ENCODE measurements around the gene UBXN4. TPM values are rescaled to one million over a fixed set of nuclear protein-coding genes. Genes with fewer than 3 reads are reported as not detected.
"Not testable (repeated sequence)": the region's sequence is repeated elsewhere in the genome, so short reads cannot be mapped to it uniquely, and the experiment has no call there.

The UBXN4 gene
- total RNA-seq, 2 donors from 2014 or later = 128 to 138 TPM

DNA sequence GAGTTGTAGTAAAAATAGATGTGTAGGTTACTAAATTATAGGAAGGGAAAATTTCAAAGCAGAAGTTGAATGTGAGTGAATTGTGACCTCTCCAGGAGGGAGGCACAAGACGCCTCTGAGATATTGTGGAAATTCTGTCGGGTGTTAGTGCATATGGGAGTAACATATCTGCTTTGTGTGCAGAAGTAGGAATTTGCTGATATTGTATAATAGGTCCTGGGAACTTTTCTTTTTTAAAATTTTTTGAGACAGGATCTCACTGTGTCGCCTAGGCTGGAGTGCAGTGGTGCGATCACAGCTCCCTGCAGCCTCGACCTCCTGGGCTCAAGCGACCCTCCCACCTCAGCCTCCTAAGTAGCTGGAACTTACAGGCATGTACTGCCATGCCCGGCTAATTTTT, 34.7 kb downstream of the UBXN4 start:
- no peak for ATAC-seq
- H3K9me3 ChIP-seq (ENCODE audit: control insufficient read depth, low read length, poor library complexity, severe bottlenecking) = no peaks in the 10 kb centered on the region
- peaks cover 4% of the 10 kb centered on the region for H3K36me3 Mint-ChIP-seq (ENCODE audit: low read depth)
- H3K27me3 Mint-ChIP-seq = no peaks in the 10 kb centered on the region
- no peak for DNase-seq
- no peak overlapping the region for H3K4me3 Mint-ChIP-seq
- H3K4me1 Mint-ChIP-seq = no peaks in the 10 kb centered on the region
- H3K27ac Mint-ChIP-seq = peak overlapping the region; percentile 57

DNA sequence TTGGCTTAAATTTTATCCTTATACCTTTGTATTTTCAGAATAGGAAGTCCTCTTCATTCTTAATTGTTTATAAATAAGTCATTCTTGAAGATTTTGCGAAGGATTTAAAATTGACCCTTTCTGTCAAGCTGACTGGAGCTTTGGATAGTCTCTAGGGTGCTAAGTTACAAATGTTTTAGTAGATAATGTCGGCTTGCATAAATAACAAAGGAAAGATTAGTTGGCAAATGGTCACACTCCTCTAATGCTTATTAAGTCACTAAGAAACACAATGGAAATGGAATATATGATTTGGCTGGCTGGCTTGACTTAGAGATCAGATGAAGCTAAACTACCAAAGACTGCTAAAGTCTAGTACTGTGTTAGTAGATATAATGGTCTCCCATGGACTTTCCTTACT, 40.6 kb downstream of the UBXN4 start:
- no peaks in the 10 kb centered on the region for H3K9me3 ChIP-seq (ENCODE audit: control insufficient read depth, low read length, poor library complexity, severe bottlenecking)
- no peak for DNase-seq
- Mint-ChIP-seq H3K27me3 (no peaks in the 10 kb centered on the region), H3K27ac (no peak overlapping the region), H3K4me3 (no peak overlapping the region), H3K4me1 (no peaks in the 10 kb centered on the region), H3K36me3 (ENCODE audit: low read depth) (peaks cover 13% of the 10 kb centered on the region)
- no peak for ATAC-seq

DNA sequence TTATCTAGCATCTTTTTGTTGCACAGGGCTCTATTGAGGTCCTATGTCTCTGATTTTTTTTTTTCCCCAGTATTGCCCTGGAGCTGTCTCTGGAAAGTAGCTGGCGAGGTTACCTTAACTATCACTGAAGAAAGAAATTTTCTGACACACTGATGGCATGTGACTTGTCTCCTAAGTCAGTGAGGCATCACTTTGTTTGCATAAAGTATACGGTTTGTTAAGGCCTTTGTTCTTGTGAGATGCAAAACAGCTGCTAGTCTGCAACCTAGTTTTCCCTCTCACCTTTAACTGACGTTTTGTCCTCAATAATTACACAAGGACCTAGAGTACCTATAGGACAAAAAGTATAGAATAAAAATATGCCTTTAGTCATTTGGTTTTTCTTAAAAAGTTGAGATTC, 41.8 kb downstream of the UBXN4 start:
- H3K9me3 ChIP-seq (ENCODE audit: control insufficient read depth, low read length, poor library complexity, severe bottlenecking) = no peaks in the 10 kb centered on the region
- H3K4me3 Mint-ChIP-seq = no peak overlapping the region
- H3K36me3 Mint-ChIP-seq (ENCODE audit: low read depth) = peaks cover 9% of the 10 kb centered on the region
- DNase-seq = no peak
- ATAC-seq = no peak
- no peaks in the 10 kb centered on the region for H3K27me3 Mint-ChIP-seq
- no peaks in the 10 kb centered on the region for H3K4me1 Mint-ChIP-seq
- H3K27ac Mint-ChIP-seq = no peak overlapping the region

DNA sequence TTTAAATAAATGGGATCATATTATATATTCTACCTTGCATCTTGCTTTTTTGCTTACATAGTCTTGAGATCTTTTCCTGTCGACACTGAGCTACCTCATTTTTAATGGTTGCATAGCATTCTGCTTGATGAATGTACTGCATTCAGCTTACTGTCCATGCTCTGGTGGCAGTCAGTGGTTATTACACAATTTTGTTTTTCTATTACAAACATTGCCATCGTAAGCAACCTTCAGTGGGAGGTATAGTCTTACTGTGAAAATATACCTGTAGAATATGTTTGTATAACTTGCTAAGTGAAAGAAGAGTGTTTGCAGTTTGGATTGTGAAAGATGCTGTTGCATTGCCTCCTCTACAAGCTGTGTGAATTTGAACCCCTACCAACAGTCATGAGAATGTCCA, 43.4 kb downstream of the UBXN4 start:
- Mint-ChIP-seq H3K27me3 (no peaks in the 10 kb centered on the region), H3K4me3 (no peak overlapping the region), H3K36me3 (ENCODE audit: low read depth) (peaks cover 9% of the 10 kb centered on the region), H3K4me1 (no peaks in the 10 kb centered on the region), H3K27ac (no peak overlapping the region)
- H3K9me3 ChIP-seq (ENCODE audit: control insufficient read depth, low read length, poor library complexity, severe bottlenecking) = no peaks in the 10 kb centered on the region
- DNase-seq = no peak
- peak; percentile 42 for ATAC-seq

DNA sequence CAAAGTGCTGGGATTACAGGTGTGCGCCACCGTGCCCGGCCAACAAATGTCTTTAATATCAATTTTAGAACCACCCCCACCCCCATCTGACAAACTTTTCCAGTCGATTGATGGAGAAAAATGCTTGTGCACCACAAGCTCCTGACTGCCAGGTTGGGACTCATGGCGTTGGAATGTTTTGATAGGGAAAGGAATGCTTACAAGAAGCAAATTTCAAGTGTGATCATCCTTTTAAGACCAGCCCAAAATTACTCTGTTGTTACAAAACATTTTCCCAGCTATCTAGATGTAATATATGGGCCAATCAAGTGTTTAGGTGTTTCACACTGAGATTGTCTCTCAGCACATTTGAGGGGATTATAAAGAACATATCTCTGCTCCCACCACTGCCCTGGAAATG, 45.2 kb downstream of the UBXN4 start:
- H3K4me1 Mint-ChIP-seq = no peaks in the 10 kb centered on the region
- H3K27ac Mint-ChIP-seq = peak overlapping the region; percentile 37
- peaks cover 9% of the 10 kb centered on the region for H3K36me3 Mint-ChIP-seq (ENCODE audit: low read depth)
- H3K9me3 ChIP-seq (ENCODE audit: control insufficient read depth, low read length, poor library complexity, severe bottlenecking) = no peaks in the 10 kb centered on the region
- DNase-seq (no peak), ATAC-seq (no peak)
- H3K4me3 Mint-ChIP-seq = no peak overlapping the region
- H3K27me3 Mint-ChIP-seq = no peaks in the 10 kb centered on the region

DNA sequence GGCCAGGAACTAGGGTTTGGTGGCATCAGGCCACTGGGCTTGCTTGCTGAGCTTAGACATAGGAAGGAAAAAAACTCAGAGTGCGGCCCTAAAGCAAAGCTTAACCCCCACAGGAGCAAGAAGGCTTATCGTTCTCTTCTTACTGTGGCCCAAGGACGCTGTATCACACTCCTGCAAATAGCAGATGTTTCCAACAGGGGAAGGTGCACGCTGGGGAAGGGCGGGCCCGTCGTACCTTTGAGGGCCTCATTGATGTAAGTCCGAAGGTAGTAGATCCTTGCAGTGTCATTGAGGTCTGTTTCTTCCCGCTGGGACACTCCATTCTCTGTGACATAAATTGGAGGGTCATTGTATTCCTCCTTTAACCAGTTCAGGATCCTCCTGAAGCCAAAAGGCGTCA, 48.8 kb downstream of the UBXN4 start:
- Mint-ChIP-seq H3K4me1 (peaks cover 7% of the 10 kb centered on the region), H3K4me3 (no peak overlapping the region), H3K36me3 (ENCODE audit: low read depth) (peaks cover 2% of the 10 kb centered on the region), H3K27ac (no peak overlapping the region), H3K27me3 (no peaks in the 10 kb centered on the region)
- H3K9me3 ChIP-seq (ENCODE audit: control insufficient read depth, low read length, poor library complexity, severe bottlenecking) = no peaks in the 10 kb centered on the region
- no peak for DNase-seq
- ATAC-seq = no peak

DNA sequence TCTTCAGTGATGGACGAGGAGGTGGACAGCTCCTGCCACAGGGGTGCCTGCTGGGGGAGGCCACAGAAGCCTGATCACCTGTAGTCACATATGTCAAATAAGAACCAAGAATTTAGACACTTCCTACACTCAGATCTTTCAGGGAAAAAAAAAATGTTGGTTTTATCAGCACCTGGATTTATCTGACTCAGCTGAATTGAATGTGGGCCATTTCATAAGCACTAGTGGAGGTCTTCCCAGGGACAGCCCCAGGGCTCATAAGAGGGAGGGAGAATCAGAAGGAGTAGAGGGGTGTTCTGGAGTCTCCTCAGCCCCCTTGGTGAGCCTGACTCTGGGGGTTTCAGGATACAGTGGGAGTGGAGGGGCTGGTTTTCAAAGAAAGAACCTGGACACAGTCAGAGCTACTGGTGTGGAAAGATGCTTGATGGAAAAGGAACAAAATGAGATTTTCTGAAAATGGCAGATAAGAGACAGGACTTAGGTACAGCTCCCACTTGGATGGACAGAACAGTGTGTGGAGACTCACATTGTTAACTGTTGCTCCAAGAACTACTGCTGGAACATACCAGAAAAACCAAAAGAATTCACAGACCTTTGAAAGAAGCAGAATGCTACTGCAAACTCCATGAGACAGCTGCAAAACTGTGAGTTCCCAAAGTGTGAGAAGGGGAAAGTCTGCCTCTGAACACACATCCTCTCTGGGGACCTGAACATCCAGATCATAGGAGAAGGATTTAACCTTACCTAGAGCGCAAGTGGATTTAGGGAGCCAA, 49.9 kb downstream of the UBXN4 start:
- H3K27ac Mint-ChIP-seq = no peak overlapping the region
- peak overlapping the region; percentile 8 for H3K4me3 Mint-ChIP-seq
- no peaks in the 10 kb centered on the region for H3K27me3 Mint-ChIP-seq
- no peak for ATAC-seq
- no peaks in the 10 kb centered on the region for H3K9me3 ChIP-seq (ENCODE audit: control insufficient read depth, low read length, poor library complexity, severe bottlenecking)
- H3K36me3 Mint-ChIP-seq (ENCODE audit: low read depth) = peaks cover 2% of the 10 kb centered on the region
- DNase-seq = no peak
- peaks cover 7% of the 10 kb centered on the region for H3K4me1 Mint-ChIP-seq

DNA sequence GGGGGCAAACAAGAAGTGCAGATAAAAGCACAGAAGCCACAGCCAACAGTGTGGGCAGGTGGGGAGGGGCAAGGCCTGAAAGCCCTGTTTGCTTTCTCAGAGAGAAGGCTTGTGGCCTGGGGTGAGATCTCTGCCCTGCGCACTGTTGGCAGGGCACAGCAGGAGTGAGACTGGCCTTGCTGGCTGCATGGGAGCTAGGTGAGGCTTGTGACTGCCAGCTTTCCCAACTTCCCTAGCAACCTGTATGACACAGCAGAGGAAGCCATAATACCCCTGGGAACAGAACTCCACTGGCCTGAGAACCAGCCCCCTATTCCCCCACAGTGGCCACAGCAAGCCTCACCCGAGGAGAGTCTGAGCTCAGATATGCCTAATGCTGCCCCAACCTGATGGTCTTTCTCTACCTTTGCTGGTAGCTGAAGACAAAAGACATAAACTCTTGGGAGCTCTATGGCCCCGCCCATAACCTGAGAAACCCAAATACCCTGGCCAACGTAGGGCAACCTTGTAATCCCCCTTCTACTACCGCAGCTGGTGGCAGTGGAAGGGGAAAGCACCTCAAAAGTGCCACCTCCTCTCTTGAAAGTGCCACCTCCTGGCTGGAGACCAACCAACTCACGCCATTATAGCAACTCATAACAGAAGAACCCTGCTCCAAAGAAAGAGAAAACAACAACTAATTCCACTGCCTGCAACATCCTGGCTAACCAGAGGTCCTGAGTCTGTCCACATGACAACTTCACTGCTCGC, 50.9 kb downstream of the UBXN4 start:
- H3K27me3 Mint-ChIP-seq = no peaks in the 10 kb centered on the region
- H3K9me3 ChIP-seq (ENCODE audit: control insufficient read depth, low read length, poor library complexity, severe bottlenecking) = no peaks in the 10 kb centered on the region
- H3K36me3 Mint-ChIP-seq (ENCODE audit: low read depth) = no peaks in the 10 kb centered on the region
- ATAC-seq = peak; percentile 50
- H3K4me1 Mint-ChIP-seq = peaks cover 11% of the 10 kb centered on the region
- DNase-seq = no peak
- no peak overlapping the region for H3K27ac Mint-ChIP-seq
- H3K4me3 Mint-ChIP-seq = no peak overlapping the region

DNA sequence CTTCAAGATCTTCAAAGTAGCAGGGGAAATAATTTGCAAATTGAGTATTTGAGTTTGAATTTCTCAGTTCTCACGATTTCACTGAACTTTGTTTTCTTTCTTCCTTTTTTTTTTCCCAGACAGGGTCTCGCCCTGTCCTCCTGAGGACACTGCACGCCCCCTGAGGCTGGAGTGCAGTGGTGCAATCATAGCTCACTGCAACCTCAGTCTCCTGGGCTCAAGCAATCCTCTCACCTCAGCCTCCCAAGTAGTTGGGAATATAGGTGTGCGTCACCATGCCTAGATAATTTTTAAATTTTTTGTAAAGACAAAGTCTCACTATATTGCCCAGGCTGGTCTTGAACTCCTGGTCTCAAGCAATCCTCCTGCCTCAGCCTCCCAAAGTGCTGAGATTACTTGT, 54.0 kb downstream of the UBXN4 start:
- H3K4me1 Mint-ChIP-seq = peaks cover 11% of the 10 kb centered on the region
- not testable (repeated sequence) for H3K36me3 Mint-ChIP-seq (ENCODE audit: low read depth); H3K27me3 Mint-ChIP-seq; DNase-seq; H3K9me3 ChIP-seq (ENCODE audit: control insufficient read depth, low read length, poor library complexity, severe bottlenecking); H3K27ac Mint-ChIP-seq; H3K4me3 Mint-ChIP-seq; ATAC-seq

DNA sequence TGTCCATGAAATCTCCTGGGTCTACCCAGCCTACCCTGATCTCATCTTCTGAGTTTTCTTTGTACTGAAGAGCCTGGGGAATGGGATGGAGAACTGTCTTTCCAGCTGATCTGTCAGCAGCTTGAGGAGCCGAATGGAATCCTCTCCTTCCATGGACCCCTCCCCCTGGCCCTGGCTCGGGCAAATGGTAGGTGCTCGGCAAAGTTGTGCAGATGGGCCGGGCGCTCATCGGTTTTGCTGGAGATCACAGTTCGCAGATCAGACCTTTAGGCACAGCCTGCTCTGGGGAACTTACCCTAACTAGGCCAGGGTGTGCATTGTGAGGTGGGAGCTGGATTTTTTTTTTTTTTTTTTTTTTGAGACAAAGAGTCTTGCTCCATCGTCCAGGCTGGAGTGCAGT, 55.0 kb downstream of the UBXN4 start:
- no peak overlapping the region for H3K4me3 Mint-ChIP-seq
- H3K27ac Mint-ChIP-seq = no peak overlapping the region
- ATAC-seq (no peak), DNase-seq (no peak)
- no peaks in the 10 kb centered on the region for H3K27me3 Mint-ChIP-seq
- peaks cover 11% of the 10 kb centered on the region for H3K4me1 Mint-ChIP-seq
- no peaks in the 10 kb centered on the region for H3K9me3 ChIP-seq (ENCODE audit: control insufficient read depth, low read length, poor library complexity, severe bottlenecking)
- no peaks in the 10 kb centered on the region for H3K36me3 Mint-ChIP-seq (ENCODE audit: low read depth)

DNA sequence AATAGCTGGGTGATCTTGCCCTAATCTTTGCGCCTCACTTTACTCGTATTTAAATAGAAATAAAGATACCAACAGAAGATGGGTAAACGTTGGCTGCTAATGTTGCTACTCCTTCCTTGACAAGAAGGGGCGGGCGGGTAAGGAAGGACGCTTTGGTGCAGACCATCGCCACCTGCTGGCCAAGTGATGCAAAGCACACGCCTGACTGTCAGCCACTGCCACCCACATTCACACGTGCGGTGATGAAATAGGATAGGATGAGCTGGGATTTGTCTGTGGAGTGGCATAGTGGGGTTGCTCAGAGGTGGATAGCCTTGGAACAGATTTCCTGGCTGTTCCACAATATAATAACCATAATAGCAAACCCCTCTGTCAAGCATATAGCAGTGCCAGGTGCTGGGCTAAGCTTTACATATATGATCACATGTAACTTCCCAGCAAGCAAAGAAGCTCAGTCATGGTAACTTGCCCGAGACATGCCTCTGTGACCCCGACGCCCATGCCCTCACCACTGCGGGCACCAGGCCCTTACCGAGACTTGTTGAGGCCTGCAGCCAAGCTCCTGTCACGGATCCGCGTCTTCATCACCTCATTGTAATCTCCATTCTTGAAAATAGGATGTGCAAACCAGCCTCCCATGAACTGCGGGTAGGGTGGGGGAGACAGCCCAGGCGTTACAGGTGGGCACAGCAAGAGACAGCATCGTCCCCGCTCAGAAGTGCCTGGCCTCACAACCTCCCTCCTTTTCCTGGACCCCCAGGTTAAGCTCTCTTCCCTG, 56.0 kb downstream of the UBXN4 start:
- peak; percentile 92 for ATAC-seq
- Mint-ChIP-seq H3K27me3 (no peaks in the 10 kb centered on the region), H3K36me3 (ENCODE audit: low read depth) (peaks cover 4% of the 10 kb centered on the region), H3K4me1 (peaks cover 11% of the 10 kb centered on the region), H3K4me3 (no peak overlapping the region), H3K27ac (no peak overlapping the region)
- H3K9me3 ChIP-seq (ENCODE audit: control insufficient read depth, low read length, poor library complexity, severe bottlenecking) = no peaks in the 10 kb centered on the region
- DNase-seq = peak; percentile 51 to 70 (median 58)

DNA sequence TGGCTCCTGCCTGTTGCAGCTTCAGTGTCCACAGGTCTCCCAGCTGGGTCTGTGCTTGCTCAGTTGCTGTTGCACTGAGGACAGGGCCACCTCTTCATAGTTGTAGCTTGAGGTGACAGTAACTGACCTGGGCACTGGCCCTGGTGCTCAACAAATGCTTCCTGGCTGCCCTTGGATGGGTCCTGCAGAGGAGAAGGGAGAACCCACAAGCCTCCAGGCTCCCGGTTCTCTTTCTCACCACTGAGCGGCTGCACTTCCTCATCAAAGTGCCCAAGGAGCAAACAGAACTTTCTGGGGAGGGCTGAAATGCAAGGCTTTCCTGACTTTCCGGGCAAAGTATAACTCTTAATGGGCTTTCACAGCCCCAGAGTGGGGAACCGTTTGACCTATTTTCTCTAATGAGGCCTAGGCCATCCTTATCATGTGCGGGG, 56.6 kb downstream of the UBXN4 start:
- no peak overlapping the region for H3K27ac Mint-ChIP-seq
- H3K4me3 Mint-ChIP-seq = no peak overlapping the region
- peaks cover 4% of the 10 kb centered on the region for H3K36me3 Mint-ChIP-seq (ENCODE audit: low read depth)
- ATAC-seq (no peak), DNase-seq (no peak)
- no peaks in the 10 kb centered on the region for H3K27me3 Mint-ChIP-seq
- no peaks in the 10 kb centered on the region for H3K9me3 ChIP-seq (ENCODE audit: control insufficient read depth, low read length, poor library complexity, severe bottlenecking)
- H3K4me1 Mint-ChIP-seq = peaks cover 11% of the 10 kb centered on the region

DNA sequence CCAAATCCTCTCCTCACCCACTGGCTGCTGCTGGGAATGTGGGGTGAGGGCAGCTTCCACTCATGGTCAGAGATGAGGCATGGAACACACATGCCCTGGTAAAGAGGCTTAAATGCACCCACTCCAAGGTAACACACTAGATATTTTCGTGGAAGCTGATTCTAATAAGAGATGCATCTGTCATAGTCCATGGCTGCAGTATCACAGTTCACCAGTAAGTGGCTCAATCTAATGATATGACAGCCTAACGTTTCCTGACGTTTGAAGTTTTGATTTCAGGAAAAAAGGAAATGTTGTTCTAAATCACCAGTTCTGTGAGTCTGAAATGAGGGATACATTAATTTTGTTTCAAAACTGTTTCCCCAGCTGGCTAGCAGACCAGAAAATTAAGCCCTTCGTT, 57.1 kb downstream of the UBXN4 start:
- Mint-ChIP-seq H3K36me3 (ENCODE audit: low read depth) (peaks cover 4% of the 10 kb centered on the region), H3K4me1 (peaks cover 11% of the 10 kb centered on the region), H3K4me3 (no peak overlapping the region), H3K27ac (no peak overlapping the region), H3K27me3 (no peaks in the 10 kb centered on the region)
- no peaks in the 10 kb centered on the region for H3K9me3 ChIP-seq (ENCODE audit: control insufficient read depth, low read length, poor library complexity, severe bottlenecking)
- no peak for DNase-seq
- ATAC-seq = no peak
